Prostate gland (tissue), 2 donors: Measurements from ENCODE around the gene MUC6. TPM values are rescaled to one million over a fixed set of nuclear protein-coding genes. Genes with fewer than 3 reads are reported as not detected.

Experiments
- DNase-seq: peaks from one replicate; pipeline ENCODE4 v3.0.0-alpha.2; 2019; ENCODE audit warnings: low spot score
- H3K27ac ChIP-seq, 2 donors: fragments of 200-600 bp; sonication (generic); 2 replicates each; pipeline ENCODE4 v1.5.1; 2017 to 2019
- H3K27me3 ChIP-seq: fragments of 200-600 bp; sonication (generic); replicated peaks from 2 replicates; pipeline ENCODE4 v1.5.1; 2019; ENCODE audit not compliant: insufficient read depth
- H3K36me3 ChIP-seq, 2 donors: fragments of 200-600 bp; sonication (generic); 1 replicate in 1 of 2; 2 replicates in 1 of 2; pipeline versions ENCODE4 v1.5.1 to v1.8.1; 2017 to 2019
- H3K4me1 ChIP-seq: fragments of 200-600 bp; sonication (generic); replicated peaks from 2 replicates; pipeline ENCODE4 v1.5.1; 2019
- H3K4me3 ChIP-seq, 2 donors: fragments of 200-600 bp; sonication (generic); 2 replicates each; pipeline ENCODE4 v1.5.1; 2017 to 2019
- H3K9me3 ChIP-seq: fragments of 200-600 bp; sonication (generic); 2 replicates; pipeline ENCODE4 v1.5.1; 2017
- POLR2A ChIP-seq: fragments of 450-650 bp; IDR thresholded peaks from one replicate; pipeline ENCODE4 v1.6.1; 2016; ENCODE audit warnings: antibody characterized with exemption, mild to moderate bottlenecking
- POLR2AphosphoS5 ChIP-seq: sonication (generic); formaldehyde crosslinking; IDR thresholded peaks from one replicate; pipeline ENCODE4 v1.6.1; 2017; ENCODE audit warnings: antibody characterized with exemption
- WGBS: methylation state at CpG from one replicate; pipeline ENCODE4 v1.1.5; 2018; 5-methylcytosine and 5-hydroxymethylcytosine counted together
- intact Hi-C: fragments of 100-400 bp; cut with DNase I; formaldehyde crosslinking; loops from one replicate; pipeline ENCODE4 v1.14.2; 2022
- total RNA-seq, 2 donors: library from RNA; depleted of rRNA; stranded (reverse); fragments of >200 nt; gene quantifications; one replicate each; pipeline ENCODE4 v1.1.0, GENCODE V29; 2016
- TF ChIP-seq, protein P1 (sequence below), 4 experiments: fragments of 200-600 bp in 2 of 4; fragments of 450-650 bp in 2 of 4; sonication (generic) in 2 of 4; IDR thresholded peaks; 1 replicate in 3 of 4; 2 replicates in 1 of 4; pipeline ENCODE4 v1.5.1; 2016 to 2019; ENCODE audit warnings: antibody characterized with exemption in 4 of 4, mild to moderate bottlenecking in 2 of 4, moderate library complexity in 2 of 4

MUC6 gene
- total RNA-seq, 2 donors from 2014 or later: 0.74 to 2.3 TPM

DNA sequence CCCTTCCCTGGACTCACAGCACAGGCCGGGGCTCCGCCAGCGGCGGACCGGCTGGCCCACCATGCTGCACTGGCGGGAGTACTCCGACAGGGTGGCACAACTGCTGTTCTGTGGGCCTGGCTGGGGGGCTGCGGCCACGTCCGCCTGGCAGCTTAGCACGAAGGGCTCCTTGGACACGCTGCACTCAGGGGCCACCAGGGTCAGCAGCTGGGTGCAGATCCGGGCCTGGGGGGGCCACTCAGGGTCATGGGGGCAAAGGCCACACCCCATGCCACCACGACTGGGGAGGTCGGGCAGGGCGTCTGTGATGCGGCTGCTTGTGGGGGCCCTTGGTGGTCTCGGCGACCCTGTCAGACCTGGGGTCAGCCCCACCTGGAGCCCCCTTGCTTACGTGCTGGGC is 6.0 kb downstream of the MUC6 start:
- DNase-seq: no peak
- no peak overlapping the region for H3K4me3 ChIP-seq
- 81% methylated on average over 9 of the region's 20 CpGs for WGBS
- TF ChIP-seq, protein P1, sequence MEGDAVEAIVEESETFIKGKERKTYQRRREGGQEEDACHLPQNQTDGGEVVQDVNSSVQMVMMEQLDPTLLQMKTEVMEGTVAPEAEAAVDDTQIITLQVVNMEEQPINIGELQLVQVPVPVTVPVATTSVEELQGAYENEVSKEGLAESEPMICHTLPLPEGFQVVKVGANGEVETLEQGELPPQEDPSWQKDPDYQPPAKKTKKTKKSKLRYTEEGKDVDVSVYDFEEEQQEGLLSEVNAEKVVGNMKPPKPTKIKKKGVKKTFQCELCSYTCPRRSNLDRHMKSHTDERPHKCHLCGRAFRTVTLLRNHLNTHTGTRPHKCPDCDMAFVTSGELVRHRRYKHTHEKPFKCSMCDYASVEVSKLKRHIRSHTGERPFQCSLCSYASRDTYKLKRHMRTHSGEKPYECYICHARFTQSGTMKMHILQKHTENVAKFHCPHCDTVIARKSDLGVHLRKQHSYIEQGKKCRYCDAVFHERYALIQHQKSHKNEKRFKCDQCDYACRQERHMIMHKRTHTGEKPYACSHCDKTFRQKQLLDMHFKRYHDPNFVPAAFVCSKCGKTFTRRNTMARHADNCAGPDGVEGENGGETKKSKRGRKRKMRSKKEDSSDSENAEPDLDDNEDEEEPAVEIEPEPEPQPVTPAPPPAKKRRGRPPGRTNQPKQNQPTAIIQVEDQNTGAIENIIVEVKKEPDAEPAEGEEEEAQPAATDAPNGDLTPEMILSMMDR (IDR thresholded peaks at IDR 0.05): no peak
- no peak for TF ChIP-seq POLR2AphosphoS5
- no peak for TF ChIP-seq POLR2A
- no peaks in the 10 kb centered on the region for H3K36me3 ChIP-seq
- H3K27me3 ChIP-seq: no peaks in the 10 kb centered on the region
- no peaks in the 10 kb centered on the region for H3K9me3 ChIP-seq
- intact Hi-C loops: no loop called here
- no peak overlapping the region for H3K27ac ChIP-seq
- no peaks in the 10 kb centered on the region for H3K4me1 ChIP-seq

DNA sequence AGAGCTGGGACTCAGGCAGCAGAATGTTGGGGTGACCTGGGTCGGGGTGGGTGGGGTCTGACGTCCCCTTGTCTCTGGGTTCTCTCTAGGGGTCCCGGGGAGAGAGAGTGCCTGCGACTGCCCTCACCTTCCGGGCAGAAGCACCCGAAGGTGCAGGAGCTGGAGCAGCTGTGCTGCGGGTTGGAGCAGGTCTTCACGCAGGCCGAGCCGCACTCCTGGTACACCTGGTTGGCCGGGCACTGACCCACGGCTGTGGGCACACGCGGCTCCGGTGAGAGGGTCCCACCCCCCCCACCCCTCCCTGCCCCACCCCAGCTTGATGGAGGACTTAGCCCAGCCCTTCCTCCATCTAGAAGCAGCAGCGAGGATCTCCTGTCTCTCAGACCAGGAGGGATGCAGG is 6.4 kb downstream of the MUC6 start:
- intact Hi-C loops: no loop called here
- TF ChIP-seq, protein P1 (IDR thresholded peaks at IDR 0.05): no peak
- no peak for TF ChIP-seq POLR2A
- no peak for TF ChIP-seq POLR2AphosphoS5
- WGBS: 49% methylated on average over 13 of the region's 16 CpGs
- H3K36me3 ChIP-seq: no peaks in the 10 kb centered on the region
- H3K27me3 ChIP-seq: no peaks in the 10 kb centered on the region
- no peak overlapping the region for H3K27ac ChIP-seq
- no peaks in the 10 kb centered on the region for H3K9me3 ChIP-seq
- no peak for DNase-seq
- H3K4me3 ChIP-seq: no peak overlapping the region
- no peaks in the 10 kb centered on the region for H3K4me1 ChIP-seq

DNA sequence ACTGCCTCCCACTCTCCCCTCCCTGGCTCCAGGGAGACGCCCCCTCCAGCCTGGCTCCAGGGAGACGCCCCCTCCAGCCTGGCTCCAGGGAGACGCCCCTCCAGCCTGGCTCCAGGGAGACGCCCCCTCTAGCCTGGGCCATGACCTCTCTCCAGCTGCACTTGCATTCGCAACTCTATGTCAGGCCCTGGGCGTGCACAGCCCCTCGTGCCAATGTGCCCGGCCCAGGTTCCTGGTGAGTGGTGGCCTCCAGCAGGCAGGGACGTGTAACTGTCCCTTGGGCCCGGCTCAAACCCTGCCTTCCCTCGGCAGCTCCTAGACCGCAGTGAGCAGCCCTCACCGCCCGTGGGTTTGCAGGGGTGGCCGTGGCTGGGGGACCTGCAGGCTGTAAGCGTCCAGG is 6.9 kb downstream of the MUC6 start:
- 41% methylated on average over 16 of the region's 16 CpGs for WGBS
- Histone ChIP-seq H3K36me3 (no peaks in the 10 kb centered on the region), H3K4me3 (no peak overlapping the region), H3K4me1 (no peaks in the 10 kb centered on the region), H3K27me3 (no peaks in the 10 kb centered on the region), H3K9me3 (no peaks in the 10 kb centered on the region), H3K27ac (no peak overlapping the region)
- no peak for DNase-seq
- TF ChIP-seq POLR2AphosphoS5: no peak
- intact Hi-C loops: no loop called here

DNA sequence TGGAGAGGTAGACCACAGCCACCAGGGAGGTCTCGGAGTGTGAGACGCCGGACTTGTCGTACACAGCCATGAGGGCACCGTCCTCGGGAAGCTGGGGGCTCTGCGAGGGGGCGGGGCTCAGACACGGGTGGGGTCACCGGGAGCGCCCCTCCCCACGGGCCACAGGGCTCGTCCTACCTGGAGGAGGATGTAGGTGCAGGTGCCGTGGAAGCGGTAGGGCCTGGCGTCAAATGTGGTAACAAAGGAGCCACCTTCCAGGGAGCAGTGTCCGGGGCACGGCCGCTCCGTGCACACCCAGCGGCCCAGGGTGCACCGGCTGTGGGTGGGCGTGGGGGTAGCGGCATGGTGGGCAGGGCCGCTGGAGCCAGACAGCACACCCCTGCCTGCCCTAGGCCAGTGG is 7.5 kb downstream of the MUC6 start:
- 72% methylated on average over 24 of the region's 25 CpGs for WGBS
- no peaks in the 10 kb centered on the region for H3K4me1 ChIP-seq
- H3K36me3 ChIP-seq: no peaks in the 10 kb centered on the region
- no peak overlapping the region for H3K4me3 ChIP-seq
- H3K27me3 ChIP-seq: no peaks in the 10 kb centered on the region
- no peak for DNase-seq
- intact Hi-C loops: no loop called here
- TF ChIP-seq POLR2AphosphoS5 (no peak), POLR2A (no peak)
- TF ChIP-seq, protein P1 (IDR thresholded peaks at IDR 0.05): no peak
- H3K27ac ChIP-seq: no peak overlapping the region
- no peaks in the 10 kb centered on the region for H3K9me3 ChIP-seq

DNA sequence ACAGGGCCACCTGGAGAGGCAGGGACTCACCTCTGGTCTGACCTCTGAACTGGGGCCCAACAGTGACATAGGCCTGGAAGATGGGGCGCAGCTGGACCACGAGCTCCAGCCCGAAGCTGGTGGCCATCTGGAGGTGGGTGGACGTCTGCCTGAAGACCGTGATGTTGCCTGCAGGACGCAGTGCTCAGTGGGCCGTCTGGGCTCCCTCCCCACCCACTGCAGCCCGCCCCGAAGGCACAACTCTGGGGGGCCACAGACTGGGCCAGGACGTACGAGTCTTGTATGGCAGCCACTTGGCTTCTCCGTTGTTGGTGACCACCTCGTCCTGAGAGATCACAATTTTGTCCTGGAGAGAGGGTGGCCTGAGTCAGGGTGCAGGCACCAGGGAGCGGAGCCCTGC is 7.9 kb downstream of the MUC6 start:
- TF ChIP-seq POLR2A: no peak
- TF ChIP-seq POLR2AphosphoS5: no peak
- TF ChIP-seq, protein P1 (IDR thresholded peaks at IDR 0.05): no peak
- 83% methylated on average over 14 of the region's 14 CpGs for WGBS

More for the DNA sequence above, 7.9 kb downstream of the MUC6 start:
- no peak for DNase-seq
- Histone ChIP-seq H3K36me3 (no peaks in the 10 kb centered on the region), H3K4me3 (no peak overlapping the region), H3K27me3 (no peaks in the 10 kb centered on the region), H3K4me1 (no peaks in the 10 kb centered on the region), H3K9me3 (no peaks in the 10 kb centered on the region), H3K27ac (no peak overlapping the region)
- intact Hi-C loops: no loop called here
